NCI-H1417 (cell line): ENCODE results near the gene RFWD3.
"Not testable (repeated sequence)": the region's sequence is repeated elsewhere in the genome, so short reads cannot be mapped to it uniquely, and the experiment has no call there.

Experiments
- DNase-seq, 3 experiments: peaks; one replicate each; lab custom pipeline; 2025; lab: John Stamatoyannopoulos, UW

Gene RFWD3, protein sequence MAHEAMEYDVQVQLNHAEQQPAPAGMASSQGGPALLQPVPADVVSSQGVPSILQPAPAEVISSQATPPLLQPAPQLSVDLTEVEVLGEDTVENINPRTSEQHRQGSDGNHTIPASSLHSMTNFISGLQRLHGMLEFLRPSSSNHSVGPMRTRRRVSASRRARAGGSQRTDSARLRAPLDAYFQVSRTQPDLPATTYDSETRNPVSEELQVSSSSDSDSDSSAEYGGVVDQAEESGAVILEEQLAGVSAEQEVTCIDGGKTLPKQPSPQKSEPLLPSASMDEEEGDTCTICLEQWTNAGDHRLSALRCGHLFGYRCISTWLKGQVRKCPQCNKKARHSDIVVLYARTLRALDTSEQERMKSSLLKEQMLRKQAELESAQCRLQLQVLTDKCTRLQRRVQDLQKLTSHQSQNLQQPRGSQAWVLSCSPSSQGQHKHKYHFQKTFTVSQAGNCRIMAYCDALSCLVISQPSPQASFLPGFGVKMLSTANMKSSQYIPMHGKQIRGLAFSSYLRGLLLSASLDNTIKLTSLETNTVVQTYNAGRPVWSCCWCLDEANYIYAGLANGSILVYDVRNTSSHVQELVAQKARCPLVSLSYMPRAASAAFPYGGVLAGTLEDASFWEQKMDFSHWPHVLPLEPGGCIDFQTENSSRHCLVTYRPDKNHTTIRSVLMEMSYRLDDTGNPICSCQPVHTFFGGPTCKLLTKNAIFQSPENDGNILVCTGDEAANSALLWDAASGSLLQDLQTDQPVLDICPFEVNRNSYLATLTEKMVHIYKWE

DNA sequence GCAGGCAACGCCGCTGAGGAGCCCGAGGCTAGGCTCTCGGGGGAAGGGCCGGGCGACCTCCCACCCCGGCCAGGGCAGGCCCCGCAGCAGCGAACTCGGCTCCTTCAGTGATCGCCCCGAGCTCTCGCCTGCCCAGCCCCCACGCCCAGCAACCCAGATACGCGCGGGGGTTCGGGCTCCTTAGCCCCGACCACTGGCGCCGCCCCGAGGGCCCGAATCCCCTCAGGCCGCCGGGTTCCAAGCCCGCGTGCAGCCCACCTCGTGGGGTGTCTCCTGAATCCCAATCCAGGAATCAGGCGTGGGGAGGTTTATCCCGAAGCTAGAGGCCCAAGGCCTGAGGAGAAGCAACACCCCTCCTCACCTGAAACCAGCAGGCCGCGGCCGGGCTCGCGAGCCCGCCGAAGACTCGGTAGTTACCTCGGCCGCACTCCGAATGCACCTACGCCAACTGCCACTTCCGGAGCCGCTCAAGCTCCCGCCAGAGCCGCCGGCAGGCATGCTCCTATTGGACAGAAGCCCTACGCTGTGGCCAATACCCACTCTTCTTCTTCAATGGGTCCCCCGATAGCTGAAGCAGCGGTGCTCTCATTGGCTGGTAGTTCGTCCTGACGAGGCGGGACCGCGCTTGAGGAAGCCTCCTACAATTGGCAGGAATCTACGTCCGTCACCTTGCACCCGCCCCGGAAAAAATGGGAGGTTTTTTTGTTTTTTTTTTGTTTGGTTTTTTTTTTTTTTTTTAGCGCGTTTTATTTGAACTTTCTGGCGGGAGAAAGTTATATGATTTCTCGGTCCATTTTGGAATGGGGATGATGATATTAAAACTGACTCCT lies at the start of gene RFWD3:
Gene RFWD3 (minus strand): TSS at position 453 of the 830 bp plus-strand sequence. CDS start 5,428 bp downstream, outside the sequence.
- peak; percentile 90 to 98 (median 92) for DNase-seq

DNA sequence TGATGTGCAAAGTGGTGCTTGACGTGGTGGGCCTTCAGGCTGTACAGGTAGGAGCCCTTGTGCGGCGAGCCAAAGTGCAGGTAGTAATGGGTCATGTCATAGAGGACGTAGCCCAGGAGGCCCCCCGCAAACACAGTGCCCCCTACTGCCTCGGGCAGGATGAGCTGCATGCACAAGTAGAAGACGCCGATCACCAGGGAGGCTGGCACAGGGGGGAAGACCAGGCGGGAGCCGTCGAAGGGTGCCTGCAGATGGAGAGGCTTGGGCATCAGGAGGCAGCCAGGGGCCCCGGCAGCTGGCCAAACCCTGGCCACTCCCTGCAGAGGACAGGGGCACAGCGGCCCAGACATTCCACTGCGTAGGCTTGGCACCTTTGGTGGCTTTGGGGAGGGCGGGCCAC lies 49.7 kb upstream of the RFWD3 start:
- DNase-seq = no peak

DNA sequence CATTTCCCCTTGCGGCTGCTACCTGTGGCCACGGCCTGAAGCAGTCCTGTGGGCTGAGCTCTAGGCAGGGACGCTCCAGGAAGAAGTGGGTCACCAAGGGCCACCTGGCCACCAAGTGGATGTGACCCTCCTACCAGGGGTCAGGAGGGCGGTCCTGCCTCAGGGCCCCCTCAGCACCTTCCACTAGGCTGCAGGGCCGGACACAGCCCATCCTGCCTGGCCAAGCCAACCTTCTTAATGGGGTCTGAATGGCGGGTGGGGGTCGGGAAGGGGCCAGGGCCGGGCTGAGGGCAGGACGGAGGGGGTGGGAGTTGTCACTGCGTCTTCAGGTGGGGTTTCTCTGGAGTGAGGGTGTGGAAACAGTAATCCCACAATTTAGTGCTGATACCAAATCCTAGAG lies 47.2 kb upstream of the RFWD3 start:
- no peak for DNase-seq

DNA sequence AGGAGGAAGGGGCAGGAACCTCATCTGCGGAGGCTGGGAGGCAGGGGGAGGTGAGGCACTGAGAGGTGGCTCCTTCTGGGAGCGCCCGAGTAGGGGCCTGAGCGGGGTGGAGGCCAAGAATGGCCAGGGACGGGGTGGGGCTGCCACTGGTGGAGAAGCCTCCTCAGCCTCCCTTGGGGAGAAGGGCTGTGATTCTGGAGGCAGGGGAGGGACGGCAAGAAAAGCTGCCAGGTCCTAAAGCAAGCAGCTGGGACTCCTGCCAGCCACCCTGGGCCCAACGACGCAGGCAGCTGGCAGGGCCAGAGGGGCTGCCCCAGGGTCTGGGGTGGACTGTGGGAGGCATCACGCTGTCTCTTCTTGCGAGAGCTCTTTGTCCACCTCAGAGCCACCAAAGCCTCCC lies 46.6 kb upstream of the RFWD3 start:
- DNase-seq = no peak

DNA sequence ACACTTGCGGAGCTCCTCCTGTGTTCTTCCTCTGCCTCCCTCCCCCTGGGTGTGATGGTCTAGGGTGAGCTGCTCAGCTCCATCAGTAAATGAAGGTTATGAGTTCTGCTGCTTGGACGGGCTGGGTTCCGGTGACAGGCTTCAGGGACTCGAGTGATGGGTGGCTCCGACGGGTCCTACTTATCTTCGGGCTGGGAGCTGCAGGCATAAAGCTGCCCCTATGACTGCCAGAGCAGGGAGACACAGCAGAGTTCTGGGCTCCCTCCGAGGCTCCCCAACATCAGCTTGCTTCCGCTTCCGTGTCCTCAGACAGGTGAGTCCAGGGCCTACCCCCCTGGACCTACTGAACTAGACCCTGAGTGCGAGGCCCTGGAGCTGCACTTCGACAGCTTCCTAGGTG lies 45.3 kb upstream of the RFWD3 start:
- DNase-seq = no peak

DNA sequence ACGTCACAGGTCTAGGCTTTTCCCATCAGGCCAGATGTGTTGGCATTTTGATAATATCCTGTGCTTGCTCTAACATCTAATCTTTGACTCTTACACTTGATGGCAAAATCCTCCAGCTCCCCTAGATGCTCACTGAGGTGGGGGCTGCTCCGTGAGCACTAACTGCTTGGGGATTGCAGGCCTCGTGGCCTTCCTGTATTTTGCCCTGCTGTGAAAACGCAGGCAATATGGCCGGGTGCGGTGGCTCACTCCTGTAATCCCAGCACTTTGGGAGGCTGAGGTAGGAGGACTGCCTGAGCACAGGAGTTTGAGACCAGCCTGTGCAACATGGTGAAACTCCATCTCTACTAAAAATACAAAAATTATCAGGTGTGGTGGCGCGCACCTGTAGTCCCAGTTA lies 43.7 kb upstream of the RFWD3 start:
- no peak for DNase-seq

DNA sequence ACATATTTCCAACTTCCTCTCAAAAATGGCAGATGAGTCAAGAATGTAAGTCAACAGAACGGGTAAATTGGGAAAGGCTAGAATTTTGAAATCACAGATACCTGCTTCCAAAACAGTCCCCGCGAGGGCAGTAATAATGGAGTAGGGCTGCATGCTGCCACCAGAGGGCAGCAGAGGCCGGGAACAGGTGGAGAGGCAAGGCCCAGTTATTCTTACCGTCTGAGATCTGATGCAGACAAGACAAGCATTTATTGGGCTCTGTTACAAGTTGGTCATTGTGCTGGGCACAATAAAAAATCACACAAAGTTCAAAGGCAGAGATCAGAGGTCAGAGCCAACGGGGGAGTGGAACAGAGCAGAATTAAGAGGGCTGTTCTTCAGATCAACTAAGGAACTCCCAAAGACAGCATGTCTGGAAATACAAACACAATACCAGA lies 42.8 kb upstream of the RFWD3 start:
- peak; percentile 57 to 81 (median 60) for DNase-seq

DNA sequence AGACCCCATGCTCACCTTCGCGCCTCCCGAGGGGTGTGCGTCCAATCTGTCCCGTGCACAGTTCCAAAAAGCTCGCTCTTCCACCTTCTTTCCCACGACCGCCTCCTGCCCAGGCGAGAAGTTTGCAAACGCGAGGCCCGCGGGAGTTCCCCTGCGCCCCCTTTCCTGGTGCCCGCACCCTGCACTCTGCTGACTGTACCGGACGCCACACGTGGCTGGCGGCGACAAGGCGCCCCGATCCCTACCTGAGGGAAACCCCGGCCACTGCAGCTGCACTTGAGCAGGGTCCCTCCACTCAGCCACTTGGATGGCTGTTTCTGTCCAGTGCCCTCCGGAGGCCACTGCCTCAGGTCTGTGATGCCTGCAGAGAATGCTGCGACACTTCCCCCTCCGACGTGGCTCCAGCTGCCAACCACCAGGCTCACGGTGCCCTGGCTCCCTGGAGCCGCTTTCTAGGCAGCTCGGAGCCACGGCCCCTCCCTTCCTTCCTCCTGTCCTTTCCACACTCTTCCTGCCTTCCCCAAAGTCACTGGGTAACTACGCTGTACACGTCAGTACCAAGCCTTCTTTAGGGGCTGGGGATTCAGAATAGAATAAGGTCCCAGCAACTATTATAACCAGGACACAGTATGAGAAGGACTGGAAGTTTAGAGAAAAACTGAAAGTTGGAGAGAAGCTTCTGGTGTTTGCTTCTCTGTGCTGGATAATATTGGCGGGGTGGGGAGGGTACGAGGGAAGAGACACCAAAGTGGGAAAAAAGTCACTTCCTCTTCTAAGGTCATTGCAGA lies 34.0 kb upstream of the RFWD3 start, which contains the start of gene MLKL:
Gene MLKL (minus strand): TSS at position 425 of the 788 bp plus-strand sequence. CDS start 5,105 bp downstream, outside the sequence.
- DNase-seq = peak; percentile 1 to 55 (median 32)

DNA sequence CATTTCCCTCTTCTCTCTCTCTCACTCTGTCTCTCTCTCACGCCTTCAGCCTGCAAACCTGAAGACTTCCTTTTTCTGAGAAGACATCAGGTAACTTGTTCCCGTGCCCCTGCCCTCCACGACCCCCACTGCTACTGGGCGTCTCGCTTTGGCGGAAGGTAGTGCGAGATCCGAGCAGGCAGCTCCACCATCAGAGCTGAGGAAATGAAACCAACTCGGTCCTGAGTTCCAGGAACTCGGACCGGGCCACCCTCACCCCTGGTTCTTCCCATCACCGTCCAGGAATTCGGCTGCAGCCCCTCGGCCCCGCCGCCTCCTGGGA lies 33.4 kb upstream of the RFWD3 start:
- DNase-seq = peak in 2 of 3 experiments; percentile 24 to 32

DNA sequence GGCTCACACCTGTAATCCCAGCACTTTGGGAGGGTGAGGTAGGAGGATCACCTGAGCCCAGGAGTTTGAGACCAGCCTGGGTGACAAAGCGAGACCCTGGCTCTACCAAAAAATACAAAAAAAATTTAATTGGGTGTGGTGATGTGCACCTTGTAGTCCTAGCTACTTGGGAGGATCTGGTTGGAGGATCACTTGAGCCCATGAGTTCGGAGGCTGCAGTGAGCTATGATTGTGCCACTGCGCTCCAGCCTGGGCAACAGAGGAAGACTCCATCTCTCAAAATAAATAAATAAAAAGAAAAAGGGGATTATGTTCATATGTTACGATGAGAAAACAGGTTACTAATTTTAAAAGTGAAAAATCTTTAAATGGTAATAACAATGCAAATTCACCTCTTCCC lies 33.0 kb upstream of the RFWD3 start:
- no peak for DNase-seq

DNA sequence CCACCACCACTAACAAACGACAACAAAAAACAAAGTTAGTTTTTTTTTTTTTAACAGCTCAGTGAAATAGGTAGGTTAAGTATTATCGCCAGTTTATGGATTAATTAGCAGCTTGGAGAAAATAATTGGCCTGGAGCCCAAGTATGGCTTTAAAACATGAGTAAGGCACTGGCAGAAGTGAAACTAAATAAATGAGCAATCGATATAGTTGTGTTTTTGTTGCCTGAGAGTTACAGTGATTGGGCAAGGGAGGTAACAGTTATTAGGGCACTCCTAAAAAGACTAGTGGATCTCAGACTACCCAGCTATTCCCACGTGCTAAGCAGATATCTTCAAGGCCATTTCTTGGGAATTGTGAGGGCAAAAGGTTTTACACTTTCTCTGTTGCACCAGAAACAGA lies 31.5 kb upstream of the RFWD3 start:
- no peak for DNase-seq

DNA sequence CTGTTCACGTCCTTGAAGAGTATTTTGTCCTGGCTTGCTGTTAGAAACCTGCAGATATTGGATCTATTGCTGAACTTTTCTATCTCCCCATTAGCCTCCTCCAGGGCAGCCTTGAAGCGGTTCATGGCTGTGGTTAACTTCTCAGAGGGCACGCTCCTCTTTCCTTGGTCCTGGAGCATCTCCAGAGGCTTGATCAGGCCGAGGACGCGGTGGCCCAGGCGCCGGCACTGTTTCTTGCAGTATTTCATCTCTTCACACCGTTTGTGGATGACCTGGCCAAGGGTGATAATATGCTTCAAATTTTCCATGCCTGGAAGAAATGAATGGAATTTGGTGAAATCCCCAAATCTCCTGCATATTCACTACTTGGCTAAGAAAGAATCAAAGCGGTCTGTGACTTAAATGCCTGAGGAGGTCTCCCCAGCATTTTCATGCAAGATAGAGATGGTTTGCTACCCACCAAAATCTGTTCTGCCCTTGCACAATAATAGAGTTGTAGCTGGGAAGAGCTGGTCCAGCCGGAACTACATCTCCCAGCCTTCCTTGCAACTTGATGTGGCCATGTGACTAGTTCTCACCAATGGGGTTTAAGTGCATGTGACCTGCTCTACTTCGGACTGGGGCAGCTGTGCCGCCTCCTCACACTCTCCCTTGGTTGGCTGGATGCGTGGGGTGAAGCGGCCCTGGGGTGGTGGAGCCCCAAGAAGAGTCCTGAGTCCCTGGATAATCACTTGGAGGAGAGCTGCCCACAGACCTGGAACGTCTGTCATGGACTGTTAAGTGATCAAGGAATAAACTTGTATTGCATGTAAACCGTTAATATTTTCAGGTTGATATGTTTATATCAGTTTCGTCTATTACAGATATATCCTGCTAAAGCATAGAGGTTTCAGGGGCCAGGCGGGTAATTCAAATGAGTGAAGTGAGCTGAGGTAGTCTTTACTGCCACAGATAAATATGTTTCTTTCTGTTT lies 29.1 kb upstream of the RFWD3 start:
- DNase-seq = peak; percentile 60 to 71 (median 65)

DNA sequence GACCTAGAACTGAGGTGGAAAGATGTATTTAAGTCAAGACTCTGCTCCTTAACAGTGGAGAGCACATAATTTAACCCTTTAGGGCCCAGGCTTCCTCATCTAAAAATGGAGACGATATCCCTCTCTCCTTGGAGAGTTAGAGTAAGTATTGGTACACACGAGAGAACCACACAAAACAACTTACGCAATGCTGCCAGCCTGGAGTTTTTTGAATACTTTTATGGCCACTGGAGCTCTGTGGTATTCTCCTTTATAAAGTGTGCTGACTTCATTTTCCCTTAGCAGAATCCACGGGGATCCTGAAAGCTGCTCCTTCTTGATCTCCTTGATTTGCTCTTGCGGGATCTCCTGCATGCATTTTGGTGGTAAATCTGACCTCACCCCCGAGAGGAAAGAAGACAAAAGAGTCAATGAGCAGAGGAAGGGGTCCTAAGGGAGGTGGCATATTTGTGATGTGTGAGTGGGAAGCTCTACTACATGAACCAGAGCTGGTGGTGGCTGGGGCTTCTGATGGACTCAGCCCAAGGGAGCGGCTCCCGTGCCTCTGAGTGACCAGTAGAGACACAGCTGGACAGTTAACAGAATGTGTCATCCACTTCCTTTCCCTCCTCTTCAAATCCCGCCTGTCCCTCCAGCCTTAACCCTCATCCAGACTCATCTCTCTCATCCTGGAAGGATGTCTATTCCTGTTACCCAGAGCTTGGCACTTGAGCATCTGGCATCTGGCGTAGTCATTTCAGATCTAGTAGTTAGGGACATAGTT lies 24.6 kb upstream of the RFWD3 start:
- no peak for DNase-seq

DNA sequence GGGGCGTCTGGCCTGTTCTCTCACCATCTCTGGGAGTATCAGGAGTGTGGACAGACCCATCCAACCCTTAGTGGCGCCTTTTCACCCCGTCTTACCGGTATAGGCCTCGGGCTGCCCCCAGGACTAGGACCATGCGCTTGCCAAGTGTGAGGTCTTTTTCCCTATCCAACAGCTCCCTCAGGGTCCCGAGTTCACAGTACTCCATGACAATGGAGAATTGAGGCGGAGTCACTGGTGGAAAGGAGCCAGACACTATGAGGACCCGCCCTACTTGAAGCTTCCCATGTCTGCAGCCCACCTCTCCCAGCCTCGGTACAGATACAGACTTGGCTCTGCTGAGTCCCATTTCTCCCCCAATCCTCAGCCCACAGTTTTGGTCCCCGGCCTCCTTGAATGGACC lies 15.9 kb upstream of the RFWD3 start:
- no peak for DNase-seq

DNA sequence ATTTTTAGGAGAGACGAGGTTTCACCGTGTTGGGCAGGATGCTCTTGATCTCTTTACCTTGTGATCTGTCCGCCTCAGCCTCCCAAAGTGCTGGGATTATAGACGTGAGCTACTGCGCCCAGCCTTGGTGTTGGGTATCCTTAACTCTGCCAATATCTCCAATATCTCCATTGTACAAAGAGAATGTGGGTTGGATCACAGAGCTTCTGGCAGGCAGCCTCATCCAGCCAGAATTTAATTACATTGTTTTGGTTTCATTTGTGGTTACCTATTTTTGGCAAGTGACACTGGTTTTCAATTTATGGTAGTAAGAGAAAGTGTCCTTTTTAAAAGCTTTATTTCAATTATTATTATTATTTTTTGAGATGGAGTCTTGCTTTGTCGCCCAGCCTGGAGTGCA lies 14.0 kb upstream of the RFWD3 start:
- DNase-seq = no peak

DNA sequence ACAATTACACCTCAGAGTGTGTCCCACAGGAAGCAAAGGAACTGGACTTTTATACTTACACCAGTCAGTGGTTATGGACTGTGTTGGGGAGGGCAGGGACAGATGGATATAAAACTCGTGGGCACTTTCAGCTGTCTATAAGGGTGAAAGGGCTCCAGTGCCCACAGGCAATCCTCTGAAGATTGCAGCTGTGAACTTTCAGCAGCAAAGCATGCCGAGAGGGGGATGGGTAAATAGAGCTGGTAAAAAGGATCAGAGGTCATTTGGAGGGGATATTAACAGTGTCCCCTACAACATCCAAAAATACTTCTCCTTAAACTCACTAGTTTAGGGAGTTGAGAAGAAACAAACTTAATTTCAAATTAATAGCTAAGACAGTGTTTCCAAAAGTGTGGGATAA lies 13.3 kb upstream of the RFWD3 start:
- no peak for DNase-seq

DNA sequence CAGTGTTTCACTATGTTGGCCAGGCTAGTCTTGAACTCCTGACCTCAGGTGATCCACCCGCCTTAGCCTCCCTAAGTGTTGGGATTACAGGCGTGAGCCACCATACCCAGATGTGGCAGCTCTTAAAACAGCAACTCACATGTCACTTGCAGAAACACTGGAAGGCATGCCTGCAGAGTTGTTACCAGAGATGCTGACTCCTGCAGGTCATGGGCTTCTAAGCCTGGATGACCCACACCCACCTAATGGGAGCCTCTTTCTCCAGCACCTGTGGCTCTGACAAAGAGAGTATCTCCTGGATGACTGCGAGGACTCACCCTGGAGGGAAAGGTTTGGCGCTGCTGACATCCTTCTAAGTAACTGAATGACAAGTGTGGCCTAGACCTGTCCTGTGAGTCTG lies 11.2 kb upstream of the RFWD3 start:
- DNase-seq = no peak

DNA sequence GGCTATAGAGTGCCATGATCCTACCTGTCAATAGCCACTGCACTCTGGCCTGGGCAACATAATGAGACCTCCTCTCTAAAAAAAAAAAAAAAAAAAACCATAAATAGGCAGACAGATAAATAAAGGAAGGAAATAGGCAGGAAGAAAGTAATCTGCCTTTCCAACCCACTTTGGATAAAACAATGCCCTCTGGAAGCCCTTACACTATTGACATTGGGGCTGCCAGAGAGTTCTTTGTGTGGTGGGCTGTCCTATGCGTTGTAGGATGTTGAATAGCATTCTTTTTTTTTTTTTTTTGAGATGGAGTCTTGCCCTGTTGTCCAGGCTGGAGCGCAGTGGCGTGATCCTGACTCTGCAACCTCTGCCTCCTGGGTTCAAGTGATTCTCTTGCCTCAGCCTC lies 7.2 kb upstream of the RFWD3 start:
- DNase-seq = no peak

DNA sequence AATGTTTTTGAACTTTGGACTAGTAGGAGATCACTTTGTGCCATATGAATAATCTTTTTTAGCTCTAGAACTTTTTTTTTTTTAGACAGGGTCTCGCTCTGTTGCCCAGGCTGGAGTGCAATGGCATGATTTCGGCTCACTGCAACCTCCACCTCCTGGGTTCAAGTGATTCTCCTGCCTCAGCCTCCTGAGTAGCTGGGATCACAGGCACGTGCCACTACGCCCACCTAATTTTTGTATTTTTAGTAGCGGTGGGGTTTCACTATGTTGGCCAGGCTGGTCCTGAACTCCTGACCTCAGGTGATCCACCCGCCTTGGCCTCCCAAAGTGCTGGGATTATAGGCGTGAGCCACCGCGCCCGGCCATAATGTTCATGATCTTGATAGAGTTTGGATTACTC lies 2.2 kb upstream of the RFWD3 start:
- not testable (repeated sequence) for DNase-seq
